NCI-H1092 (cell line): Measurements from ENCODE around the gene ARRDC1.
"Not testable (repeated sequence)": the region's sequence is repeated elsewhere in the genome, so short reads cannot be mapped to it uniquely, and the experiment has no call there.

Experiments used
- DNase-seq: peaks from one replicate; lab custom pipeline; 2025; lab: John Stamatoyannopoulos, UW

ARRDC1 gene

GRCh38 chr9:137586854-137587253 is 18.6 kb upstream of the ARRDC1 start:
- DNase-seq = no peak

GRCh38 chr9:137588311-137588710 is 17.2 kb upstream of the ARRDC1 start:
- no peak for DNase-seq

DNA sequence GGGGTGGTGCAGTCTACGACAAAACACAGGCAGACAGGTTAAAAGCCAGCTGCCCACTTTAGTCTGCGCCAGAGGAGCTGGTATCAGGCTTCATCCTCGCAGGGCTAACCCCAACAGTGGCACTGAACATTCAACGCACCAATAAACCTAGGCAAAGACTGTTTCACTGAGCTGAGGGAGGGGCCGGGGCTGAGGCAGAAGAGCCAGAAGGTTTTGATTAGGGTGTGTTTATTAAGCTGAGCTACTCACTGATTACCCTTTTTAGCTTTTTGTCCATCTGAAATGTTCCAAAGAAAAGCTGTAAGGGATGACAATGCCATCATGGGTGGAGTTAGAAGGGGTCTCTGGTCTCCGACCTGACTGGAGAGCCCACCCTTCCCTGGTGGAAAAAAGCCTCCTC is 16.6 kb upstream of the ARRDC1 start:
- no peak for DNase-seq

- no peak for DNase-seq
Observed at GRCh38 chr9:137589441-137590122, 15.9 kb upstream of the ARRDC1 start.

GRCh38 chr9:137590123-137590468 is 15.4 kb upstream of the ARRDC1 start:
- DNase-seq = no peak

DNA sequence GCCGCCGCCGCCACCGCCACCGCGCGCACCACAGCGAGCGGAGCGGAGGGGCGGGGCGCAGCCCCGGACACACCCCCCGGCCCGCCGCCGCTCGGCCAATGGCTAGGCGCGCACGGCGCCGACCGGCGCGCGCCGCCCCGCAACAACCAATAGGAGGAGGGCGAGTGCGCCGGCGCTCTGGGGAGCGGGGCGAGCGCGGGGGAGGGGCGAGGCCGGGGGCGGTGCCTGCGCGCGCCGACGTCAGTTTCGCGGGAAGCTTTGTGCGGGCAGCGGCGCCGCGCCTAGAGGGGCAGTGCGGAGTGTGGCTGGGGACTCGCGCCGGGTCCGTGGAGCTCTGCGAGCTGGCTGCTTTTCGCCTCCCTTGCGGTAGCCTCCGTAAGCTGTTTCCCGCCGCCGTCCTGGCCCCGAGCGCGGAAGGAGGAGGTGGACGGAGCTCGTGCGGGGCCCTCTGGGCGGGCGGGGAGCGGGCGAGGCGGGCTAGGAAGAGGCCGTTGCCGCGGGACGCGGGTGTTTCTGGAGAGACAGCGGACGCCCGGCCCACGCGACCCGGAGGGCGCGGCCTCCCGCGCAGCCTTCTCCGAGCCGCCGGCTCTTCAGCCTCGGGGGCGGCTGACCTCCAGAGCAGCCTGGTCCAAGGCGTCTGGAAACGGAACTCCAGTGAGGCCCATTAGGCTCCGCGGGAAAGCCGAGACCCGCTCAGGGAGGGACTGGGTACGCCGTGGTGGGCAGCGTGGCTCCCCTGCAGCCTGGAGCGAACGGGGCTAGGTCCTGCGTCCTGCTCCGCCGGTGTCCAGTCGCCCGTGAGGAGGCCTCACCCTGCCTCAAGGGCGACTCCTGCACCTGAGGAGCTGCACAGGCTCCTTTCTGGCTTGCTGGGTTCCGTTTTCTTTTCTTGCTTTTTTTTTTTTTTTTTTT is 14.8 kb upstream of the ARRDC1 start, which contains the start of gene ZMYND19:
Gene ZMYND19 (minus strand): TSS at position 44 of the 915 bp plus-strand sequence. CDS start 249 bp downstream, outside the sequence.
- peak; percentile 85 for DNase-seq

GRCh38 chr9:137592767-137593166 is 12.7 kb upstream of the ARRDC1 start:
- DNase-seq = no peak

- DNase-seq = no peak
Observed at GRCh38 chr9:137593176-137593575, 12.3 kb upstream of the ARRDC1 start.

DNA sequence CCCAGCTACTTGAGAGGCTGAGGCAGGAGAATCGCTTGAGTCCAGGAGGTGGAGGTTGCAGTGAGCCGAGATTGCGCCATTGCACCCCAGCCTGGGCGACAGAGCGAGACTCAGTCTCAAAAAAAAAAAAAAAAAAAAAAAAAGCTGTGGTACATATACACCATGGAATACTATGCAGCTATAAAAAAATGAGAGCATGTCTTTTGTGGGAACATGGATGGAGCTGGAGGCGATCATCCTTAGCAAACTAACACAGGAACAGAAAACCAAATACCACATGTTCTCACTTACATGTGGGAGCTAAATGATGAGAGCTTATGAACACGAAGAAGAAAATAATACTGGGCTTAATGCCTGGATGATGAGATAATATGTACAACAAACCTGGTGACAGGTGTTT is 8.9 kb upstream of the ARRDC1 start:
- not testable (repeated sequence) for DNase-seq

- no peak for DNase-seq
Observed at GRCh38 chr9:137598943-137599342, 6.5 kb upstream of the ARRDC1 start.

DNA sequence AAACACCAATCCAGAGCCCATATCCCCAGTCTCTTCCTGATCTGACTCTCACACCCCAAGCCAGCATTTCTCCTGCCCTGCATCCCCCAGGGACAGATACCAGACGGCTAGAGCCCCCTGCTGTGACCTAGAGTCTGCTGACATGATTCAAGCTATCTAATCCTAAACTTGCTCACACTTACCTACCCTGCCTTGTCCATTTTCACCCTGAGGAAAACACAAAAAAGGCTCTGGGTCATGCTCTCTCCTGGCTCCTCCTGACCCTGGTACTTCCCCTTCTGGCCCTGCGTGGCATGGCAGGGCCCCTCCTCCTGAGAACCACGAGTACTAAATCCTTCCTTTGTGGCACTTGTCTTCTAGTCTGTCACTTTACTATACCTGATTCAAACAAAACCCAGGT is 2.8 kb upstream of the ARRDC1 start:
- DNase-seq = no peak

DNA sequence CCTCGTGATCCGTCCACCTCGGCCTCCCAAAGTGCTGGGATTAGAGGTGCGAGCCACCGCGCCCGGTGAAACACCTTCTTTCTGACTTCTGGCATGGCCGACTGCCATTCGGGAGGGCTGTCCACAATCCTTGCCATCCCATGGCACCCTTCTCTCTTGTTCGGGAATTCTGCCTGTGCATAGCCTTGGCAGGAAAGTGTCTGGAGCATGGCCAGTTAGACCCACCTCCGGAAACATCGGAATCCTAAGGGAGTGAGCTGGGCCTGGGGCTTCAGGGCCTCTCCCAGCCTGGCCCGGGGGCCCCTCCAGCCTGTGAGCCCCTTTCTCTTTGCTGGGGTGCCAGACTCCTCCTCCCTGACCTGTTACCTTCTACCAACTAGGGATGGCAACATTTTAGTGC is 1.6 kb upstream of the ARRDC1 start:
- DNase-seq = no peak

GRCh38 chr9:137604345-137605086 is 970 bp upstream of the ARRDC1 start:
- DNase-seq = no peak

DNA sequence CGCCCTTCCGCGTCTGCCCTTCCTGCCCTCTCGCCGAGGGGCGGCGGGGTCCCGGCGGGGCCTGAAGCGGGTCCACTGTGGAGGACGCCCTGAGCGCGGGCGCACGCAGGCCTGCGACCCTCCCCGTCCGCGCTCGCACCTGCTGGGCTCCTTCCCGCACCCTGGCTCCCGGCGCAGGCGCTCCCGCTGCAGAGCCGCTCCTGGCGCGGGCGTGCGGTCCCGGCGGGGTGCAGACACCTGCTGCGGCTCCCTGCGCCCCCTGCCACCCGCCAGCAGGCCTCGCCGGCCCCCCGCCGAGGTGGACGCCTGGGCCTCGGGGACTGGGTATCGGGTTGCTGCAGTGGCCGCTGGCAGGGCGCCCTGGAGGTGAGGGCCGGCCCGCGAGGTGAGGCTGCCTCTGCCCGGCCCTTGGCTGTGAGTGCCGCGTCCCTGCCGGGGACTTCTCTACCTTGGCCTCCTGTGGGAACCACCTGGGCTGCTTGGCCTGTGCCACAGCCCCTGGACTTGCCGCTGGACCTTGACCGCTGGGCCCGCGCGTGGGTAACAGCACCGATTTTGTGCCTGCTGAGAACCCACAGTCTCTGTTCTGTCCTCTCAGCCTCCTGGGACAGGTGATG is 627 bp downstream of the ARRDC1 start:
- no peak for DNase-seq

DNA sequence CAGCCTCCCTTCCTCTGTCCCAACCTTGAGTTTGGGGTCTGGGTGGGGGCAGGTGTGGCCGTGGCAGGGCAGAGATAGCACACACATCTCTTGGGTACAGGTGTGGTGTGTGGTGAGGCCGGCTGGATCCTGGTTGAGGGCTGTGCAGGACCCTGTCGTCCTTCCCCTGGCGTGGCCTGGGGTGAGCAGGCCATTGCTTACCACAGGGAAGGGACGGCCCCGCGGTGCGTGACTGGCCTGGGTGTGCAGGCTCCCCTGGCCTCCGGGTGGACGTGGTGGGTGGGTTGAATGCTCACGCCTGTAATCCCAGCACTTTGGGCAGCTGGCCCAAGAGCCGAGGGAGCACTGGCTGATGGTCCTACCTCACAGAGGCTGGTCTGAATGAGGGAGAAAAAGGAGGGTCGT is 1.2 kb downstream of the ARRDC1 start:
- no peak for DNase-seq

- DNase-seq = no peak
Observed at GRCh38 chr9:137607141-137607857, 1.8 kb downstream of the ARRDC1 start.

DNA sequence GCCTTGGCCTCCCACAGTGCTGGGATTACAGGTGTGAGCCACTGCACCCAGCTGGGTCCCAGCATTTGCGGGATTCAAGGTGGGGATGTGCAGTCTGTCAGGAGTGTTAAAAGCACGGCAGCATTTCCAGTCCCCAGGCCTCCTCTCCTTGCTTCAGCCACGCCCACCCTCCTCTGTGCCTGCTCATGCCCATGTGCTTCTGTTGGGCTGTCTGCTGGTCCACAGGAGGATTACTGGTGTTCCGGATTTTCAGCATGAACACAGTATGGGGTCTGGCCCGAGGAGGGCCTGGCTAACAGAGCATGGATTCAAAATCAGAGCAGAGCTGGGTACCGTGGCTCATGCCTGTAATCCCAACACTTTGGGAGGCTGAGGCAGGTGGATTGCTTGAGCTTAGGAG is 5.5 kb downstream of the ARRDC1 start:
- DNase-seq = no peak

- DNase-seq = no peak
Observed at GRCh38 chr9:137611623-137612609, 6.4 kb downstream of the ARRDC1 start.

DNA sequence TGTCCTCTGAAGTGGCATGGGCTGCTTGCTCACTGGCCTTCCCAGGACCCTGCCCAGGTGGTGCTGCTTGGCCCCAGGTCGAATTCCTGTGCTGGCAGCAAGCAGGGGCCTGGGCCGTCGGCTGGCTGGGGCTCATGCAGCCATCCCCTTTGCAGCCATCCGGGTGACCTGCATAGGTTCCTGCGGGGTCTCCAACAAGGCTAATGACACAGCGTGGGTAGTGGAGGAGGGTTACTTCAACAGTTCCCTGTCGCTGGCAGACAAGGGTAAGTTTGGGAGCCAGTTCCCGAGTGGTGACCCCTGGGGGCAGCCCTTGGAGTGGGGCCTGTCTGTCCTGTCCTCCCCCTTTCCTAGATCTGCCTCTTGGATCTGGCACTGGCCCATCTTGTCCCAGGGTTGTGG is 7.3 kb downstream of the ARRDC1 start:
- DNase-seq = no peak

GRCh38 chr9:137613259-137613658 is 7.8 kb downstream of the ARRDC1 start:
- DNase-seq = no peak
